SK-N-SH (cell line): ENCODE data around the gene ADGRL3. TPM values are rescaled to one million over a fixed set of nuclear protein-coding genes. Genes with fewer than 3 reads are reported as not detected.

Experiments used
- CTCF ChIA-PET: fragments of 300-600, 350-600 bp; formaldehyde crosslinking; extraction: SDS; loops from one replicate; lab custom pipeline; 2021; lab: Yijun Ruan, JAX
- POLR2A ChIA-PET: fragments of 350-600 bp; sonication (Branson Sonifier 250); formaldehyde crosslinking; extraction: SDS; loops from one replicate; lab custom pipeline; 2020; ENCODE audit warnings: antibody characterized with exemption, inconsistent platforms; lab: Yijun Ruan, JAX
- DNase-seq: peaks from one replicate; pipeline ENCODE4 v3.0.0; 2012
- H2AFZ ChIP-seq: fragments of 200-600 bp; sonication (generic); 2 replicates; pipeline ENCODE4 v1.8.1; 2016; ENCODE audit warnings: antibody characterized with exemption, mild to moderate bottlenecking, low read depth
- H3F3A ChIP-seq: fragments of 200-600 bp; sonication (generic); replicated peaks from 2 replicates; pipeline ENCODE3; 2016; ENCODE audit warnings: antibody characterized with exemption, mild to moderate bottlenecking; ENCODE audit not compliant: insufficient read depth
- H3K27ac ChIP-seq, 2 experiments: fragments of 200-500 bp in 1 of 2; fragments of 200-600 bp in 1 of 2; sonication (Bioruptor generic) in 1 of 2; sonication (generic), shearing (Covaris generic) in 1 of 2; 2 replicates each; pipeline versions ENCODE4 v1.5.1 to v1.6.1; 2014 to 2016; ENCODE audit warnings: low read depth in 2 of 2, inconsistent platforms in 1 of 2, low read length in 1 of 2, mild to moderate bottlenecking in 1 of 2, mixed read lengths in 1 of 2
- H3K27me3 ChIP-seq: fragments of 200-600 bp; sonication (generic), shearing (Covaris generic); 2 replicates; pipeline ENCODE4 v1.6.1; 2016; ENCODE audit warnings: mixed run types; ENCODE audit not compliant: insufficient read depth
- H3K36me3 ChIP-seq, 2 experiments: fragments of 200-500 bp in 1 of 2; fragments of 200-600 bp in 1 of 2; sonication (Bioruptor generic) in 1 of 2; sonication (generic) in 1 of 2; replicated peaks in 1 of 2; 2 replicates each; pipeline versions ENCODE3 to v1.5.1; 2014 to 2016; ENCODE audit warnings: low read length in 1 of 2, mild to moderate bottlenecking in 1 of 2; ENCODE audit not compliant: insufficient read depth in 2 of 2, control insufficient read depth in 1 of 2
- H3K4me1 ChIP-seq, 2 experiments: fragments of 200-500 bp in 1 of 2; fragments of 200-600 bp in 1 of 2; sonication (Bioruptor generic) in 1 of 2; sonication (generic), shearing (Covaris generic) in 1 of 2; 2 replicates each; pipeline versions ENCODE4 v1.5.1 to v1.6.1; 2014 to 2016; ENCODE audit warnings: low read depth in 1 of 2, low read length in 1 of 2, mixed run types in 1 of 2; ENCODE audit not compliant: insufficient read depth in 2 of 2, control insufficient read depth in 1 of 2
- H3K4me2 ChIP-seq: fragments of 200-600 bp; sonication (generic), shearing (Covaris generic); 2 replicates; pipeline ENCODE4 v1.6.1; 2017; ENCODE audit warnings: mixed run types
- H3K4me3 ChIP-seq, 2 experiments: fragments of 200-500 bp in 1 of 2; fragments of 200-600 bp in 1 of 2; sonication (Bioruptor generic) in 1 of 2; sonication (generic), shearing (Covaris generic) in 1 of 2; 2 replicates each; pipeline versions ENCODE4 v1.5.1 to v1.8.1; 2014 to 2016; ENCODE audit warnings: low read depth in 2 of 2, inconsistent platforms in 1 of 2, low read length in 1 of 2, mild to moderate bottlenecking in 1 of 2, mixed read lengths in 1 of 2, moderate library complexity in 1 of 2
- H3K79me2 ChIP-seq: fragments of 200-600 bp; sonication (generic); 2 replicates; pipeline ENCODE4 v1.8.1; 2017; ENCODE audit warnings: mild to moderate bottlenecking; ENCODE audit not compliant: insufficient read depth
- H3K9ac ChIP-seq: fragments of 200-600 bp; sonication (generic); 2 replicates; pipeline ENCODE4 v1.6.1; 2017; ENCODE audit warnings: mixed run types
- H3K9me2 ChIP-seq: fragments of 200-600 bp; sonication (generic); 2 replicates; pipeline ENCODE4 v1.6.1; 2017; ENCODE audit warnings: mixed run types
- H3K9me3 ChIP-seq: fragments of 200-600 bp; sonication (generic); 2 replicates; pipeline ENCODE4 v1.6.1; 2017; ENCODE audit warnings: mixed run types, mild to moderate bottlenecking, moderate library complexity
- H4K20me1 ChIP-seq: fragments of 200-600 bp; sonication (generic); 2 replicates; pipeline ENCODE4 v1.6.1; 2017; ENCODE audit warnings: mild to moderate bottlenecking, mixed run types; ENCODE audit not compliant: insufficient read depth
- CHD2 ChIP-seq: fragments of 150-350 bp; IDR thresholded peaks from 2 replicates; pipeline ENCODE4 v1.6.1; 2018; ENCODE audit warnings: low read length; ENCODE audit not compliant: partially characterized antibody
- FOSL2 ChIP-seq: IDR thresholded peaks from 2 replicates; pipeline ENCODE4 v1.4.0; 2012; ENCODE audit warnings: low read depth, mild to moderate bottlenecking, moderate library complexity, borderline replicate concordance
- FOXM1 ChIP-seq: IDR thresholded peaks from 2 replicates; pipeline ENCODE4 v1.4.0; 2012; ENCODE audit warnings: low read depth, mild to moderate bottlenecking
- GATA2 ChIP-seq: sonication (generic); formaldehyde crosslinking; IDR thresholded peaks from 2 replicates; pipeline ENCODE4 v1.5.0; 2020; ENCODE audit warnings: mild to moderate bottlenecking, missing genetic modification reagents
- JUND ChIP-seq: IDR thresholded peaks from 2 replicates; pipeline ENCODE4 v1.4.0; 2012
- NRF1 ChIP-seq: IDR thresholded peaks from 2 replicates; pipeline ENCODE4 v1.6.1; 2012; ENCODE audit warnings: low read depth, mild to moderate bottlenecking, low read length
- RAD21 ChIP-seq: IDR thresholded peaks from 2 replicates; pipeline ENCODE4 v1.6.1; 2012; ENCODE audit warnings: mild to moderate bottlenecking, low read length
- RCOR1 ChIP-seq: fragments of 150-350 bp; IDR thresholded peaks from 2 replicates; pipeline ENCODE4 v1.6.1; 2017; ENCODE audit warnings: antibody characterized with exemption, low read length
- SMC3 ChIP-seq: IDR thresholded peaks from 2 replicates; pipeline ENCODE4 v1.6.1; 2012; ENCODE audit warnings: low read depth, low read length, improper control_type of control experiment
- TAF1 ChIP-seq: IDR thresholded peaks from 2 replicates; pipeline ENCODE4 v1.6.1; 2012; ENCODE audit warnings: low read depth, mild to moderate bottlenecking, low read length, moderate library complexity, borderline replicate concordance
- WGBS: methylation state at CpG from one replicate; pipeline ENCODE4 v1.1.6; 2017; ENCODE audit warnings: low lambda C conversion rate; 5-methylcytosine and 5-hydroxymethylcytosine counted together
- polyA plus RNA-seq, 3 experiments: library from polyadenylated mRNA; depleted of rRNA; stranded (reverse); fragments of >200 nt; gene quantifications; 2 replicates each; pipeline ENCODE4 v1.2.3, GENCODE V29; 2012
- TF ChIP-seq, protein P1 (sequence below): IDR thresholded peaks from 2 replicates; pipeline ENCODE4 v1.4.0; 2012; ENCODE audit warnings: low read depth, borderline replicate concordance
- TF ChIP-seq, protein P2 (sequence below): IDR thresholded peaks from 2 replicates; pipeline ENCODE4; 2012
- TF ChIP-seq, protein P3 (sequence below): fragments of 200-600 bp; sonication (generic); IDR thresholded peaks from 2 replicates; pipeline ENCODE4 v1.6.1; 2017; ENCODE audit warnings: antibody characterized with exemption, mild to moderate bottlenecking, moderate library complexity

The ADGRL3 gene
- polyA plus RNA-seq, 1 of the 3 experiments (the other 2 are of a cell fraction) = 0.03 TPM

DNA sequence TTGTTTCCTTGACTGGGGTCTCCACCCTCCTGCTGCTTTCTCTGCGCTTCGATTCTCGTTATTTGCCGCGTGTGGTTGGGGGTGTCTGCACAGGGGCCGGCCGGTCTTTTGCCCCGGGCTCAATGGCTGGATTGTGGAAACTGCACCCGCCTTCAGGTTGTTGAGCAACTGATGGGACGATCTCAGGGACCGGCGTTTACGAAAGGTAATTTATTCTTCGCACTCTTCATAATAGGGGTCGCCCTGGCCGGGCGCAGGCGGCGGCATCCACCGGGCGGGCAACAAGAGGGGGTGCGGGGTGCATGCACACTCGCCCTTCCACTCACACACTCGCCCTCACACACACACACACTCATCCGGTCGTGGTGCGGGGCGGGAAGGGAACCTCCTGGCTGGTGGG is 1.4 kb downstream of the ADGRL3 start:
- H3K36me3 ChIP-seq = no peaks in the 10 kb centered on the region
- H3K9me3 ChIP-seq = no peaks in the 10 kb centered on the region
- H3K27me3 ChIP-seq = peaks cover 40% of the 10 kb centered on the region
- H4K20me1 ChIP-seq = no peaks in the 10 kb centered on the region
- H2AFZ ChIP-seq = peak overlapping the region; percentile 74
- peak overlapping the region; percentile 78 for H3K4me2 ChIP-seq
- H3K9ac ChIP-seq = no peak overlapping the region
- H3K79me2 ChIP-seq = no peaks in the 10 kb centered on the region
- ChIA-PET POLR2A (no interaction called here), CTCF (interaction anchor here (1.6 kb wide), 1 partner anchor 16 kb away, joined by 5 read pairs; no protein-coding TSS in a partner anchor)
- peak overlapping the region; percentile 51 to 59 for H3K4me3 ChIP-seq
- no peak overlapping the region for H3K27ac ChIP-seq
- WGBS = 3% methylated on average over 28 of the region's 28 CpGs
- H3K4me1 ChIP-seq = peaks cover 0 to 16% of the 10 kb centered on the region in 2 experiments; a peak in 2 of 4 replicates
- TF ChIP-seq JUND = no peak
- TF ChIP-seq GATA2 = no peak
- no peak for TF ChIP-seq SMC3
- no peak for TF ChIP-seq TAF1
- TF ChIP-seq, protein P1, sequence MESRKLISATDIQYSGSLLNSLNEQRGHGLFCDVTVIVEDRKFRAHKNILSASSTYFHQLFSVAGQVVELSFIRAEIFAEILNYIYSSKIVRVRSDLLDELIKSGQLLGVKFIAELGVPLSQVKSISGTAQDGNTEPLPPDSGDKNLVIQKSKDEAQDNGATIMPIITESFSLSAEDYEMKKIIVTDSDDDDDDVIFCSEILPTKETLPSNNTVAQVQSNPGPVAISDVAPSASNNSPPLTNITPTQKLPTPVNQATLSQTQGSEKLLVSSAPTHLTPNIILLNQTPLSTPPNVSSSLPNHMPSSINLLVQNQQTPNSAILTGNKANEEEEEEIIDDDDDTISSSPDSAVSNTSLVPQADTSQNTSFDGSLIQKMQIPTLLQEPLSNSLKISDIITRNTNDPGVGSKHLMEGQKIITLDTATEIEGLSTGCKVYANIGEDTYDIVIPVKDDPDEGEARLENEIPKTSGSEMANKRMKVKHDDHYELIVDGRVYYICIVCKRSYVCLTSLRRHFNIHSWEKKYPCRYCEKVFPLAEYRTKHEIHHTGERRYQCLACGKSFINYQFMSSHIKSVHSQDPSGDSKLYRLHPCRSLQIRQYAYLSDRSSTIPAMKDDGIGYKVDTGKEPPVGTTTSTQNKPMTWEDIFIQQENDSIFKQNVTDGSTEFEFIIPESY = no peak
- TF ChIP-seq CHD2 = no peak
- no peak for TF ChIP-seq RCOR1
- TF ChIP-seq, protein P2, sequence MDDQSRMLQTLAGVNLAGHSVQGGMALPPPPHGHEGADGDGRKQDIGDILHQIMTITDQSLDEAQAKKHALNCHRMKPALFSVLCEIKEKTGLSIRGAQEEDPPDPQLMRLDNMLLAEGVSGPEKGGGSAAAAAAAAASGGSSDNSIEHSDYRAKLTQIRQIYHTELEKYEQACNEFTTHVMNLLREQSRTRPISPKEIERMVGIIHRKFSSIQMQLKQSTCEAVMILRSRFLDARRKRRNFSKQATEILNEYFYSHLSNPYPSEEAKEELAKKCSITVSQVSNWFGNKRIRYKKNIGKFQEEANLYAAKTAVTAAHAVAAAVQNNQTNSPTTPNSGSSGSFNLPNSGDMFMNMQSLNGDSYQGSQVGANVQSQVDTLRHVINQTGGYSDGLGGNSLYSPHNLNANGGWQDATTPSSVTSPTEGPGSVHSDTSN = no peak
- no peak for TF ChIP-seq RAD21
- TF ChIP-seq NRF1 = no peak
- TF ChIP-seq, protein P3, sequence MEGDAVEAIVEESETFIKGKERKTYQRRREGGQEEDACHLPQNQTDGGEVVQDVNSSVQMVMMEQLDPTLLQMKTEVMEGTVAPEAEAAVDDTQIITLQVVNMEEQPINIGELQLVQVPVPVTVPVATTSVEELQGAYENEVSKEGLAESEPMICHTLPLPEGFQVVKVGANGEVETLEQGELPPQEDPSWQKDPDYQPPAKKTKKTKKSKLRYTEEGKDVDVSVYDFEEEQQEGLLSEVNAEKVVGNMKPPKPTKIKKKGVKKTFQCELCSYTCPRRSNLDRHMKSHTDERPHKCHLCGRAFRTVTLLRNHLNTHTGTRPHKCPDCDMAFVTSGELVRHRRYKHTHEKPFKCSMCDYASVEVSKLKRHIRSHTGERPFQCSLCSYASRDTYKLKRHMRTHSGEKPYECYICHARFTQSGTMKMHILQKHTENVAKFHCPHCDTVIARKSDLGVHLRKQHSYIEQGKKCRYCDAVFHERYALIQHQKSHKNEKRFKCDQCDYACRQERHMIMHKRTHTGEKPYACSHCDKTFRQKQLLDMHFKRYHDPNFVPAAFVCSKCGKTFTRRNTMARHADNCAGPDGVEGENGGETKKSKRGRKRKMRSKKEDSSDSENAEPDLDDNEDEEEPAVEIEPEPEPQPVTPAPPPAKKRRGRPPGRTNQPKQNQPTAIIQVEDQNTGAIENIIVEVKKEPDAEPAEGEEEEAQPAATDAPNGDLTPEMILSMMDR = no peak
- no peak for TF ChIP-seq FOXM1
- TF ChIP-seq FOSL2 = no peak
- H3K9me2 ChIP-seq = no peaks in the 10 kb centered on the region
- H3F3A ChIP-seq = no peaks in the 10 kb centered on the region
- peak; percentile 50 for DNase-seq
